Cardiac fibroblast (primary cell): Measurements from ENCODE around the gene IL1R1.

Experiments used
- DNase-seq, 2 donors: peaks; one replicate each; pipeline versions ENCODE4 v3.0.0 to v3.0.0-alpha.2; 2010; ENCODE audit warnings: low read depth in 2 of 2
- H3K4me3 ChIP-seq, 2 donors: replicated peaks in 1 of 2; 1 replicate in 1 of 2; 2 replicates in 1 of 2; pipeline ENCODE4 v1.5.1; 2011; ENCODE audit warnings: low read depth in 2 of 2, low read length in 2 of 2, mild to moderate bottlenecking in 2 of 2, moderate library complexity in 1 of 2
- TF ChIP-seq, protein P1 (sequence below): IDR thresholded peaks from one replicate; pipeline ENCODE4 v1.5.1; 2011; ENCODE audit warnings: low read depth, mild to moderate bottlenecking, low read length, inconsistent platforms

The IL1R1 gene

GRCh38 chr2:102139851-102140250 is 2.7 kb upstream of the IL1R1 start:
- no peak overlapping the region for H3K4me3 ChIP-seq
- no peak for DNase-seq

DNA sequence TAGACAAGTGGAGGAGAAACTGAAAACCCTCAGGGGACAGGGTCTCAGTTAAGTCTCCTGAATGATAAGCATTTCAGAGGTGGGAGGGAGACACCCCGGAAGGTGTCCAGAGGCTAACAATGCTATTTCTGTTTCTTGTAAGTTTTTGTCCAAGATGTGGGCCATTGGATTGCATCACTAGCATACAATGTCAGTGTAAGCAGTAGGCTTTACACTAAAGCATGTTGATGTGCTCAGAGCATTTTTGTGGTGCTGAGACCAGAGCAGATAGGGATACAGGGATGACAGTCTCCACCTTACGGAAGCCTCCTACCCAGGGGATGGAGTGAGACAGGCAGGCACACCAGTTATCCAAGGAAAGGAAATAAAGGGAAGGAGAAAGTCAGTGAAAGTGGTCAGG is 2.2 kb upstream of the IL1R1 start:
- peak in 1 of 2 donors; percentile 47 for DNase-seq
- TF ChIP-seq, protein P1, sequence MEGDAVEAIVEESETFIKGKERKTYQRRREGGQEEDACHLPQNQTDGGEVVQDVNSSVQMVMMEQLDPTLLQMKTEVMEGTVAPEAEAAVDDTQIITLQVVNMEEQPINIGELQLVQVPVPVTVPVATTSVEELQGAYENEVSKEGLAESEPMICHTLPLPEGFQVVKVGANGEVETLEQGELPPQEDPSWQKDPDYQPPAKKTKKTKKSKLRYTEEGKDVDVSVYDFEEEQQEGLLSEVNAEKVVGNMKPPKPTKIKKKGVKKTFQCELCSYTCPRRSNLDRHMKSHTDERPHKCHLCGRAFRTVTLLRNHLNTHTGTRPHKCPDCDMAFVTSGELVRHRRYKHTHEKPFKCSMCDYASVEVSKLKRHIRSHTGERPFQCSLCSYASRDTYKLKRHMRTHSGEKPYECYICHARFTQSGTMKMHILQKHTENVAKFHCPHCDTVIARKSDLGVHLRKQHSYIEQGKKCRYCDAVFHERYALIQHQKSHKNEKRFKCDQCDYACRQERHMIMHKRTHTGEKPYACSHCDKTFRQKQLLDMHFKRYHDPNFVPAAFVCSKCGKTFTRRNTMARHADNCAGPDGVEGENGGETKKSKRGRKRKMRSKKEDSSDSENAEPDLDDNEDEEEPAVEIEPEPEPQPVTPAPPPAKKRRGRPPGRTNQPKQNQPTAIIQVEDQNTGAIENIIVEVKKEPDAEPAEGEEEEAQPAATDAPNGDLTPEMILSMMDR = no peak
- no peak overlapping the region for H3K4me3 ChIP-seq

More at GRCh38 chr2:102139851-102140250, 2.7 kb upstream of the IL1R1 start:
- TF ChIP-seq, protein P1 = no peak

GRCh38 chr2:102141011-102141943 is 1.3 kb upstream of the IL1R1 start:
- H3K4me3 ChIP-seq = peak overlapping the region; percentile 58 to 81
- DNase-seq = peak; percentile 90 to 91
- TF ChIP-seq, protein P1 = no peak

DNA sequence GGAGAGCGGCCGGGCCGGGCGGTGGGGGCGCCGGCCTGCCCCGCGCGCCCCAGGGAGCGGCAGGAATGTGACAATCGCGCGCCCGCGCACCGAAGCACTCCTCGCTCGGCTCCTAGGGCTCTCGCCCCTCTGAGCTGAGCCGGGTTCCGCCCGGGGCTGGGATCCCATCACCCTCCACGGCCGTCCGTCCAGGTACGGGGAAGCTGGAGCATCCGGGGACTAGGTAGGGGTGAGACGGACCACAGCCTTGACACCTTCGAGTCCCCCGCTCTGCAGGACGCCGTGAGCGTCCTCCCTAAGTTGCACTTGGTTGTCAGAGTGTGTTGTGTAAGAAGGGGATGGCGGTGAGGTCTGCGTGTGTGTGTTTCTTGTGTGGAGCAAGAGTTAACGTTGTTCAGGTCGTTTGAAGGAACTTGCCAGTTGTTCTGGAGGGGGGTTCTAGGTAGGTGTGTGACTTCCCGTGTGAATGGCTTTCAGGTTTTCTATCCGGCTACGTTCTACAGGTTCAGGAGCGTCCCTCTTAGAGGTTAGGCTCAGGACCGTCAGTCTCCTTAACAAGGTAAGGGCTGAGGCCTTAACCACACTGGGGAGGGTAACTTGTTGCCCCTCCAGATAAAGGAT is 393 bp downstream of the IL1R1 start:
- TF ChIP-seq, protein P1 = no peak
- peak overlapping the region; percentile 75 to 81 for H3K4me3 ChIP-seq
- peak; percentile 70 to 75 for DNase-seq

- peak; percentile 59 to 88 for DNase-seq
- H3K4me3 ChIP-seq = peak overlapping the region; percentile 75 to 81
- TF ChIP-seq, protein P1 = no peak
These were observed 972 bp downstream of the IL1R1 start for GRCh38 chr2:102143450-102143985.

- TF ChIP-seq, protein P1 = no peak
- H3K4me3 ChIP-seq = peak overlapping the region; percentile 75 to 81
- peak; percentile 69 to 86 for DNase-seq
These were observed 1.6 kb downstream of the IL1R1 start for GRCh38 chr2:102144128-102144527.
